T-helper 9 cell (primary cell): Measurements from ENCODE around the gene DTL.

Experiments
- DNase-seq: peaks from one replicate; pipeline ENCODE4 v3.0.0-alpha.2; 2020

The DTL gene

GRCh38 chr1:212098771-212099170, 63.2 kb downstream of the DTL start:
- DNase-seq: no peak

DNA sequence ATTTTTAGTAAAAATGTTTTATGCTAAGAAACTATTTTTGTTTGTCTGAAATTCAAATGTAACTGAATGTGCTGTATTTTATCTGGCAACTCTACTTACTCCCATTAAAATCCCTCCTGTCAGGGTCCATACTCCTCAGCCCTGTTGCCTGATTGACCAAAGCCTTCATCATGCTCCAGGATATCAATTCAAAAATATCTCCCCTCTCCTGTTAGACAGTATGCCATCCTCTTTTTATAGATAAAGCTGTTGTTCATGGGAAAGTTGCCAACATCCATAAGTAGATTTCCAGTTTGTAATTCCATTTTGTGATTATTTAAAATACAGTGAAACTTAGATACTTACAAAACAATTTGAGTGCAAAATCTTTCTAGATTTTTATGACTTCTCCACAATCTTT, 65.7 kb downstream of the DTL start:
- DNase-seq: no peak

GRCh38 chr1:212101735-212102134, 66.2 kb downstream of the DTL start:
- no peak for DNase-seq

- DNase-seq: no peak
Observed at GRCh38 chr1:212104586-212105325, 69.2 kb downstream of the DTL start.

DNA sequence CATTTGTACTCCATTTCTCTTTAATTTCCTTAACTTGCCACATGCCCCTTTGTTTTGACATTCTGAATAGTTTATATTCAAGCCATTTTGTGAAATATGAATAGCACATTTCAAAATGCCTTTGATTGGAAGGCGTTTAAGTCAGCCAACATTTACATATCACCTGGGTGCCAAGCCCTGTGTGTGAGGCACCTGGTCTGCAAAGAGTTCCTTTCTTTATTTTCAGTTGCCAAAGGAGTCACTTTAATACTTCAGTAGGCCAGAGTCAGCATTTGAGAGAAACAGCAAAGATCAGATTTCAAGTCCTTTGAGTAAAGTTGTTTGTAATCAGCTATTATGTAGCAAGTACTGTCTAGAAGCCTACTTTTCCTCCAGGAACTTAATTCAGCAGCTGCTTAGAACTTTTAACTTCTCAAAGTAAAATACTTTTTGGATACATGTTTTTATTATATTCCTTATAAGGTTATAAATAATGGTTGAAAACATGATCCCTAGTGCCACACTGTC, 70.8 kb downstream of the DTL start:
- DNase-seq: no peak

DNA sequence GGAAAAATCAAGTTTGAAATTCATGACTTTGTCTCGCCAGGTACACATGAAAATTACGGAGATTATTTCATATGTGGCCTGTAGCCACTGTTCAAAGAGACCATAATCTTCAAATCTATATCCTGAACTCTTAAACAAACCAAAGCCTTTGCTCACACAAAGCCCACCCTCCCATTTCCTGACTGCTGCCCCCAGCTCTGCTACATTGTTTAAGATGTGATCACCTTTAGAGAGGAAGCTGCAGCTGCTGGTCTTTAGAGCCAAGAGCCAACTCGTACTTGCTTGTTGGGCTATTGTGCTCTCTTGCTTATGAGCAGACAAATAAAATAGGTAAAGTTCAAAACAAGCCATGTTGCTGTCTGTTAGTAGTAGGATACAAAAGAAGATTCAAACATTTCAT, 71.9 kb downstream of the DTL start:
- DNase-seq: no peak

DNA sequence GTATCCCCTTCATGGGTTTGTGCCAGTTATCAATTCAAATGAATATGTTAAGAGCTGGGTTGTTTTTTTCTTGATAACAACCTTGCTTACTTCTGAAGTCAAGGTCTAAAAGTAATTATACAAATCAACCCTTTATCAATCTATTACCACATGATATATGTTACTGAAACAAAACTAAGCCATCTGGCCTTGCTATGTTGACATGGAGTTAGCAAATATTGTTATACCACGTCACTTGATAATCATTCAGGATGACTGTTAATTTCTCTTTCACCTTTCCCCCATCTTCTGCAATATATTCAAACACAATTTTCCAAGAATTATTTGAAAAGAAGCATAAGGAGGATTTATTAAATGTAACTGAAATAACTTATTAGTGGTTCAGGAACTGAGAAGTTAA, 72.6 kb downstream of the DTL start:
- DNase-seq: no peak

DNA sequence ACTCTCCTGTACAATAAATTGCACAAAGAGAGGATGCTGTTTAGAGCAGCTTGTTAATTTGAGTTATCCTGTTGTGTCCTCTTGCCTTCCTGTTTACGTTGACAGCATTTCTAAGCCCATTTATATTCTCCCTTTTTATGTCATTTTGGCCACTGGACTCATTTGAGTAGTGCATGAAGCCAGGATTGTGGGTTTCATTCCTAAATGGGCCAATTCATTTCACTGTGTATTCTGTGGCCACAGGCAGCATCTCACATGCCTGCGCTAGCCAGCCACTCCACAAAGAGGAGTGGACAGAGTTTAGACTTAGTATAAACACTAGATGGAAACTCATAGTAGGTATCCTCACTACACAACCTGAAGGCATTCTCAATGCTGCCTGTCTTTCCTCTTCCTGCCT, 73.4 kb downstream of the DTL start:
- DNase-seq: no peak

GRCh38 chr1:212109728-212110127, 74.2 kb downstream of the DTL start:
- DNase-seq: no peak

GRCh38 chr1:212110617-212111016, 75.1 kb downstream of the DTL start:
- DNase-seq: no peak

- DNase-seq: no peak
Observed at GRCh38 chr1:212111536-212111935, 76.0 kb downstream of the DTL start.

- no peak for DNase-seq
Observed at GRCh38 chr1:212113706-212114105, 78.2 kb downstream of the DTL start.

GRCh38 chr1:212118167-212118871, 82.8 kb downstream of the DTL start:
- no peak for DNase-seq

- DNase-seq: no peak
Observed at GRCh38 chr1:212118872-212119260, 83.3 kb downstream of the DTL start.

DNA sequence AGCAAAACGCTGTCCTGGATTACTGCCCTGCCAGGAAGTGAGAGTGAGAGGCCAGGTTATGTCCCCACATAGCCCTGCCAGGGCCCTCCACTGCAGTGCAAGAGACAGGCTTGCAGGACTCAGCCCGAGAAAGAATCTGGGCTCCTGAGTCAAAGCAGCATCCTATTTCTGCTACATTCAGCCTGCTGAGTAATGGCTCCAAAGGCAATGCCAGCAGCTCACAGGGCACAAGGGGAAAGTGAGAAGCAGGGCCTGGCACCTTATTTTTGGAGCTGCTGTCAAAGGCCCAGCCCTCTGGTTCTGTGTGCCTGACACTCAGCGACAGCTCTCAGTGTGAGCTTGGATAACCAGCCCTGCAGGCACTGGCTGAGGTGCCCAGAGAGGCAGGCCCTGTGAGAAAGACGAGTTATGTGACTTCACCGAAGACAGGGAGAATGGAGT, 83.9 kb downstream of the DTL start:
- DNase-seq: no peak

- DNase-seq: no peak
Observed at GRCh38 chr1:212119863-212120262, 84.3 kb downstream of the DTL start.

DNA sequence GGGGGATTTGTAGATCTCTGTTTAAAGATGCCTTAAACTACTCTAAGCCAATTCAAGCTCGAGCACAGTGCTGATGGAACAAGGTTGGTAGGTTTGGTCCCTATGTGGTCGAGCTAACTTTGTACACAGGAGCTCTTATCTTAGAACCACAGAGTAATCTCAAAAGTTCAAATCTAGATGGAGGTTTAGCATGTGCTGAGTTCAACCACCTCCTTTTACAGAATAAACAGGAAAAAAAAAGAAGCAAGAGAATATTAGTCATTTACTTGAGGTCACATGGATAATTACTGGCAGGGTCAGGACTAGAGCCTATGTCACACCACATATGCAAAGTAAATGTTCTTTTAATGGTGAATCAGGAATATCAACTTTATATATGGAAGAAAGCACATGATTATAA, 86.2 kb downstream of the DTL start:
- no peak for DNase-seq

GRCh38 chr1:212124690-212125582, 89.4 kb downstream of the DTL start:
- no peak for DNase-seq

DNA sequence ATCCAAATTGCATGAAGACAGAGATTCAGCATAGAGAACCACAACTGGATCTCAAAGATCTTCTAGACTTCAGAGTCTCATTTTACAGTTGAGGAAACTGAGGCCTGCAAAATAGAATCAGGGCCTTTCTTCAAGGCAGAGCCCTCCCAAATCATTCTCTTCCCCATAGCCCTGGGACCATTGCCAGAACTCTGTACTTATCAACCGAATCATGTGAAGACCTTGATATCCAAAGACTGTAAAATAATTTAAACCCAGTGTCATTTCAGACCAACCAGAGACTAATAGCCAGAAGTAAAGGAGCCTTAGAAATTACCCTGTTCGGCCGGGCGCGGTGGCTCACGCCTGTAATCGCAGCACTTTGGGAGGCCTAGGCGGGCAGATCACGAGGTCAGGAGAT, 90.1 kb downstream of the DTL start:
- DNase-seq: no peak

- no peak for DNase-seq
Observed at GRCh38 chr1:212127221-212127620, 91.7 kb downstream of the DTL start.

DNA sequence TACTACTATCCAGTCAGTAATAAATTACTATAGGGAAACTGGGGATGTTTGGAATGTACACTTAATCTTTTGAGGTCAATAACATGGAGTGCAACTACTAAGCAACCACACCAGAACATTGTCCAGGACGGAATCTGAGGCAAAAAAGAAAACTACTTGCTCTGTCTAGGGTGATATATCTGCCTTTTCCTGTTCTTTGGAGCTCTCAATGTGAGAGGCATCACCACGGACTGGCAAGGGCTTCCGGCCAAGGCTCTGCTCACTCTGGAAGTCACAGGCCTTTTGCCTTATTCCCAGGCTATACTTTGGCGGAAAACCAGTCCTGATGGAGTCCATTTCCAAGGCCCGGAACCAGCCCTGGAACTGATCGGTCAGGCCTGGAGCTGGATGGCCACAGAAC, 94.2 kb downstream of the DTL start:
- no peak for DNase-seq

DNA sequence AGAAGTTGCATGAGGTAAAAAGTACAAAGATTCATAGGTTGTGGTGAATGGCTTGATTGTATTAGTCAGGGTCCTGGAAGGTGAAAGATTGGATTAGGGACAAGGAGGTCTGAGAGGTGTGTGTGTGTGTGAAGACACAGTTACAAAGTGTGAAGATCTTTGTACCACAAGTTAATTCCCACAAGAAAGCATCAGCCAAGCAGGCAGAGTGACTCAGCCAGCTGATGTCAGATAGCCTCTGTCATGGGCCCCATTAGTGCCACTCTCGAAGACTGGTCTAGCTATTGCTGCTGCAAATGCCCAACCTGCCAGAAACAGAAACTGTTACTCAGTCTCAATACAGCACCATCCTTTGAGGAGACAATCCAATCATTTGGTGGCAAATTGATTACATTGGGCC, 96.5 kb downstream of the DTL start:
- no peak for DNase-seq

DNA sequence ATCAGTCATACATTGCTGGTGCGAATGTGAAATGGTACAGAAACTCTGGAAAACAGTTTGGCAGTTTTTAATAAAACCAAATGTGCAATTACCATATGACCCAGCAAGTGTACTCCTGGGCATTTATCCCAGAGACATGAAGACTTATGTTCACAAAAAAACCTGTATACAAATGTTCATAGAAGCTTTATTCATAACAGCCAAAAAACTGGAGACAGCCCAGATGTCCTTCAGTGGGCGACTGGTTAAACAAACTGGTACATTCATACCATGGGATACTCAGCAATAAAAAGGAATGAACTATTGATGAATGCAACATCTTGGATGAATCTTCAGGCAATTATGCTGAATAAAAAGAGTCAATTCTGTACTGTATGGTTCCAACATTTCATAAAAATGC, 97.8 kb downstream of the DTL start:
- DNase-seq: no peak
